Trophoblast cell (in vitro differentiated cells and primary cell): ENCODE measurements around the gene C9orf85.

Experiments used
- DNase-seq, 2 donors: peaks; one replicate each; pipeline ENCODE4 v3.0.0-alpha.2; 2016
- H2AFZ ChIP-seq: 2 replicates; pipeline ENCODE4 v1.6.1; 2013; ENCODE audit warnings: low read length, moderate library complexity, mild to moderate bottlenecking; ENCODE audit not compliant: insufficient read depth, poor library complexity
- H2AK5ac ChIP-seq: 2 replicates; pipeline ENCODE4 v1.6.1; 2013; ENCODE audit warnings: mild to moderate bottlenecking, low read length
- H2BK120ac ChIP-seq: 2 replicates; pipeline ENCODE4 v1.6.1; 2013; ENCODE audit warnings: low read length, mild to moderate bottlenecking, moderate library complexity; ENCODE audit not compliant: insufficient read depth, poor library complexity
- H2BK12ac ChIP-seq: 2 replicates; pipeline ENCODE4 v1.6.1; 2013; ENCODE audit warnings: mild to moderate bottlenecking, low read length, moderate library complexity
- H2BK5ac ChIP-seq: 2 replicates; pipeline ENCODE4 v1.6.1; 2013; ENCODE audit warnings: low read length, low read depth, moderate library complexity, mild to moderate bottlenecking; ENCODE audit not compliant: poor library complexity
- H3K14ac ChIP-seq: 2 replicates; pipeline ENCODE4 v1.6.1; 2013; ENCODE audit warnings: mild to moderate bottlenecking, low read length
- H3K18ac ChIP-seq: 2 replicates; pipeline ENCODE4 v1.6.1; 2013; ENCODE audit warnings: mild to moderate bottlenecking, low read length
- H3K23ac ChIP-seq: 2 replicates; pipeline ENCODE4 v1.6.1; 2013; ENCODE audit warnings: low read length
- H3K27ac ChIP-seq: 2 replicates; pipeline ENCODE4 v1.5.1; 2013; ENCODE audit warnings: low read depth, mild to moderate bottlenecking, inconsistent platforms, low read length, moderate library complexity
- H3K27me3 ChIP-seq: 2 replicates; pipeline ENCODE4 v1.6.1; 2013; ENCODE audit warnings: inconsistent platforms, mild to moderate bottlenecking, low read length, moderate library complexity; ENCODE audit not compliant: insufficient read depth
- H3K36me3 ChIP-seq, 2 experiments: 1 replicate in 1 of 2; 2 replicates in 1 of 2; pipeline ENCODE4 v1.6.1; 2013; ENCODE audit warnings: low read length in 2 of 2, mild to moderate bottlenecking in 2 of 2, moderate library complexity in 1 of 2; ENCODE audit not compliant: insufficient read depth in 2 of 2, control insufficient read depth in 1 of 2
- H3K4ac ChIP-seq: 2 replicates; pipeline ENCODE4 v1.6.1; 2013; ENCODE audit warnings: low read depth, mild to moderate bottlenecking, low read length, moderate library complexity
- H3K4me1 ChIP-seq, 2 experiments: 1 replicate in 1 of 2; 2 replicates in 1 of 2; pipeline ENCODE4 v1.6.1; 2013; ENCODE audit warnings: low read length in 2 of 2, mild to moderate bottlenecking in 2 of 2, moderate library complexity in 1 of 2; ENCODE audit not compliant: insufficient read depth in 2 of 2, control insufficient read depth in 1 of 2
- H3K4me2 ChIP-seq: 2 replicates; pipeline ENCODE4 v1.6.1; 2013; ENCODE audit warnings: inconsistent platforms, mild to moderate bottlenecking, low read length, moderate library complexity
- H3K4me3 ChIP-seq: 2 replicates; pipeline ENCODE4 v1.5.1; 2013; ENCODE audit warnings: mild to moderate bottlenecking, low read depth, low read length, inconsistent platforms
- H3K79me1 ChIP-seq: one replicate; pipeline ENCODE4 v1.6.1; 2013; ENCODE audit warnings: low read length
- H3K79me2 ChIP-seq: 2 replicates; pipeline ENCODE4 v1.6.1; 2013; ENCODE audit warnings: low read length, mild to moderate bottlenecking; ENCODE audit not compliant: control insufficient read depth, insufficient read depth, poor library complexity
- H3K9ac ChIP-seq: 2 replicates; pipeline ENCODE4 v1.6.1; 2013; ENCODE audit warnings: mild to moderate bottlenecking, low read length
- H3K9me3 ChIP-seq: 2 replicates; pipeline ENCODE4 v1.6.1; 2013; ENCODE audit warnings: low read depth, mild to moderate bottlenecking, control low read depth, inconsistent platforms, low read length; ENCODE audit not compliant: insufficient read depth
- H4K12ac ChIP-seq: 2 replicates; pipeline ENCODE4 v1.6.1; 2013; ENCODE audit warnings: low read depth, mild to moderate bottlenecking, low read length, moderate library complexity
- H4K8ac ChIP-seq: 2 replicates; pipeline ENCODE4 v1.6.1; 2013; ENCODE audit warnings: low read depth, mild to moderate bottlenecking, low read length, moderate library complexity
- H4K91ac ChIP-seq: one replicate; pipeline ENCODE4 v1.6.1; 2013; ENCODE audit warnings: low read depth, mild to moderate bottlenecking, low read length, moderate library complexity
- WGBS: extraction: QIAGEN DNeasy Blood & Tissue Kit; methylation state at CpG from one replicate; pipeline ENCODE4 v1.1.7; 2013; ENCODE audit warnings: missing lambda C conversion rate; ENCODE audit not compliant: insufficient read length, insufficient coverage; ENCODE audit errors: extremely low coverage; 5-methylcytosine and 5-hydroxymethylcytosine counted together

The C9orf85 gene

GRCh38 chr9:71904076-71904475, 7.4 kb upstream of the C9orf85 start:
- DNase-seq = no peak
- Histone ChIP-seq H3K79me1 (no peaks in the 10 kb centered on the region), H2BK120ac (no peak overlapping the region), H3K4ac (no peak overlapping the region), H4K12ac (no peak overlapping the region), H3K36me3 (peaks cover 3 to 4% of the 10 kb centered on the region in 2 experiments), H4K91ac (no peak overlapping the region), H3K4me2 (no peak overlapping the region), H3K79me2 (peaks cover 8% of the 10 kb centered on the region), H3K18ac (no peak overlapping the region), H2BK5ac (no peak overlapping the region), H3K23ac (no peak overlapping the region), H3K9me3 (no peaks in the 10 kb centered on the region), H4K8ac (no peak overlapping the region), H2AFZ (no peak overlapping the region), H3K4me1 (no peaks in the 10 kb centered on the region), H3K27ac (no peak overlapping the region), H2AK5ac (no peak overlapping the region), H3K9ac (no peak overlapping the region), H3K14ac (no peak overlapping the region), H2BK12ac (no peak overlapping the region), H3K4me3 (no peak overlapping the region), H3K27me3 (no peaks in the 10 kb centered on the region)
- no CpG with 5 or more reads among the region's 2 CpGs for WGBS

- Histone ChIP-seq H3K9ac (no peak overlapping the region), H2AK5ac (no peak overlapping the region), H3K79me1 (peaks cover 11% of the 10 kb centered on the region), H4K12ac (no peak overlapping the region), H2BK5ac (no peak overlapping the region), H4K91ac (no peak overlapping the region), H3K4ac (peak overlapping the region; percentile 93), H2AFZ (no peak overlapping the region), H2BK120ac (no peak overlapping the region), H2BK12ac (no peak overlapping the region), H3K23ac (no peak overlapping the region), H4K8ac (no peak overlapping the region), H3K27ac (no peak overlapping the region), H3K79me2 (peaks cover 21% of the 10 kb centered on the region), H3K14ac (no peak overlapping the region), H3K27me3 (no peaks in the 10 kb centered on the region), H3K4me2 (peak overlapping the region; percentile 43), H3K4me1 (peaks cover 4 to 5% of the 10 kb centered on the region in 2 experiments), H3K9me3 (no peaks in the 10 kb centered on the region), H3K4me3 (no peak overlapping the region), H3K18ac (no peak overlapping the region), H3K36me3 (peaks cover 3 to 4% of the 10 kb centered on the region in 2 experiments)
- no peak for DNase-seq
- WGBS = no CpG with 5 or more reads among the region's 1 CpG
Measured at GRCh38 chr9:71908825-71909224, 2.6 kb upstream of the C9orf85 start.

GRCh38 chr9:71909887-71910649, 1.4 kb upstream of the C9orf85 start:
- peak overlapping the region; percentile 1 for H2BK120ac ChIP-seq
- H2BK12ac ChIP-seq = peak overlapping the region; percentile 3
- peak overlapping the region; percentile 43 for H4K12ac ChIP-seq
- H3K9ac ChIP-seq = peak overlapping the region; percentile 21
- H2AK5ac ChIP-seq = no peak overlapping the region
- H3K23ac ChIP-seq = peak overlapping the region; percentile 98
- peak overlapping the region; percentile 32 for H2BK5ac ChIP-seq
- H3K36me3 ChIP-seq = peaks cover 3 to 4% of the 10 kb centered on the region in 2 experiments
- peak in 1 of 2 donors; percentile 35 for DNase-seq
- peak overlapping the region; percentile 73 for H4K8ac ChIP-seq
- no CpG with 5 or more reads among the region's 47 CpGs for WGBS
- H3K4me1 ChIP-seq = peaks cover 4 to 5% of the 10 kb centered on the region in 2 experiments
- peaks cover 21% of the 10 kb centered on the region for H3K79me2 ChIP-seq
- H3K4me3 ChIP-seq = peak overlapping the region; percentile 82
- H3K27me3 ChIP-seq = no peaks in the 10 kb centered on the region
- H3K4ac ChIP-seq = peak overlapping the region; percentile 44
- peak overlapping the region; percentile 48 for H3K14ac ChIP-seq
- H3K9me3 ChIP-seq = no peaks in the 10 kb centered on the region
- peak overlapping the region; percentile 43 for H3K4me2 ChIP-seq
- peak overlapping the region; percentile 25 for H4K91ac ChIP-seq
- H3K79me1 ChIP-seq = peaks cover 11% of the 10 kb centered on the region
- peak overlapping the region; percentile 79 for H3K18ac ChIP-seq
- peak overlapping the region; percentile 27 for H2AFZ ChIP-seq
- H3K27ac ChIP-seq = peak overlapping the region; percentile 74

GRCh38 chr9:71910650-71911060, 784 bp upstream of the C9orf85 start:
- Histone ChIP-seq H3K27ac (peak overlapping the region; percentile 74), H3K4me2 (peak overlapping the region; percentile 43), H3K79me1 (peaks cover 11% of the 10 kb centered on the region), H3K4ac (peak overlapping the region; percentile 38), H4K12ac (peak overlapping the region; percentile 43), H4K8ac (peak overlapping the region; percentile 73), H2BK12ac (no peak overlapping the region), H3K14ac (peak overlapping the region; percentile 48), H3K27me3 (no peaks in the 10 kb centered on the region), H3K4me3 (peak overlapping the region; percentile 82), H3K4me1 (peaks cover 4 to 5% of the 10 kb centered on the region in 2 experiments), H3K9ac (peak overlapping the region; percentile 21), H2AK5ac (no peak overlapping the region), H2AFZ (peak overlapping the region; percentile 27), H3K79me2 (peaks cover 19% of the 10 kb centered on the region), H2BK5ac (peak overlapping the region; percentile 32), H3K36me3 (peaks cover under 1 to 2% of the 10 kb centered on the region in 2 experiments), H4K91ac (peak overlapping the region; percentile 25), H2BK120ac (no peak overlapping the region), H3K23ac (no peak overlapping the region), H3K9me3 (no peaks in the 10 kb centered on the region), H3K18ac (peak overlapping the region; percentile 79)
- DNase-seq = peak in 1 of 2 donors; percentile 10
- WGBS = no CpG with 5 or more reads among the region's 56 CpGs
